Stimulated activated CD8-positive, alpha-beta memory T cell treated with anti-CD3 and anti-CD28 coated beads, Interleukin-15, amount 100 ng/mL, for 24 hours (primary cell): ENCODE data around the gene PPP1R2.
"Not testable (repeated sequence)": the region's sequence is repeated elsewhere in the genome, so short reads cannot be mapped to it uniquely, and the experiment has no call there.

Experiments
- DNase-seq: peaks from one replicate; pipeline ENCODE4 v3.0.0-alpha.2; 2020; ENCODE audit warnings: low read depth

Gene PPP1R2

DNA sequence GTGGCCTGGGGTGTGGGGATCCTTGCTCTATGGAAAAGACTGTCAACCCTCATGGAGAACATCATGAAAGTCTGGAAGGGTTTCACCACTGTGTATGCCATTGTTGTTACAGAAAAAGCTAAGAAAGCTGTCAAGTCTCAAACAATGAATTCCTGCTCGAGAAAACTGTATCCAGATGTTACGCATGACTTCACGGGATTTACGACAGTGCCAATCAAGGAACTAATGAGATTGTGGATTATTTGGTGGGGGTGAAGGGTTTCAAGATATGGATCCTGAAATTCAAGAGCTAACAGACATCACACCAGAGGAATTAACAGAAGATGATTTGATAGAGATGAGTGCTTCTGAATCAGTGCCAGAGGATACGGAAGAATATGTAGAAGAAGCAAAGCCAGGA, 7.8 kb downstream of the PPP1R2 start:
- DNase-seq: no peak

DNA sequence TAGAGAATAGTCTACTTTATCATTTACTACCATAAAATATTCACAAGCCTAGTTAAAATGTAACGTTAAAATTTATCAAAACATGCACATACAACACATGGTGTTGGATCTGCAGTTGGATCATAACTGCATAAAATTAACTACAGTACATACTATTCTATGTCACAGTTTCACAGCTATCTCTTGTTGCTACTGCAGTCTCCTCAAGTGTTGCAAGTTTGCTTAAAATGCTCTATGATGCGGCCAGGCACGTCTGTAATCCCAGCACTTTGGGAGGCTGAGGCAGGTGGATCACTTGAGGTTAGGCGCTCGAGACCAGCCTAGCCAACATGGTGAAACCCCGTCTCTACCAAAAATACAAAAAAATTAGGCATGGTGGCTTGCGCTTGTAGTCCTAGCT, 10.3 kb downstream of the PPP1R2 start:
- no peak for DNase-seq

DNA sequence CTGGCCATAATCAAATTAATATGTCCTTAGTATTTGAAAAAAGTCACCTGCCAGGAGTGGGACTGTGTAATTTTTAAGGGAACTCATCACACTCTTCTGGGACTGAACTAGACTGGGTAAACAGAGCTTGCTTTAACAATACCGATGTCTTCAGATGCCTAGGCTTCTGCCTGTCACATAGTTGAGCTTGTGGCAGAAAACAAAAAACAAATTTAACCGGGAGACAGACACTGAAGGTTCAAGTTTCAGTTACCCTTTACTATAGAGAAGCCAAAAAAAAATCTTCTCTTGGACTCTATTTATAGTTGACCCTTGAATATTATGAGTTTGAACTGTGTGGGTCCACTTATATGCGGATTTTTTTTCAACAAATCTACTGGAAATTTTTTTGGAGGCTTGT, 10.8 kb downstream of the PPP1R2 start:
- no peak for DNase-seq

DNA sequence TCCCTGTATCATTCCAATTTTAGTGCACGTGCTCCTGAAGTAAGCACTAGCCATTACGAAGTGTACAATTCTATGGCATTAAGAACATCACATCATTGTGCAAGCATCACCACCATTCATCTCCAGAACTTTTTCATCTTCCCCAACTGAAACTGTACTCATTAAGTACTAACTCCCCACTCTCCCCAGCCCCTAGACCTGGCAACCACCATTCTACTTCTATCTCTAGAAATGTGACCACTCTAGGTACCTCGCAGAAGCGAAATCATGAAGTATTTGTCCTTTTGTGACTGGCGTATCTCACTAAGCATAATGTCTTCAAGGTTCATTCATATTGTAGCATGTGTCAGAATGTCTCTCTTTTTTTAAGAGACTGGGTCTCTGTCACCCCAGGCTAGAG, 11.4 kb downstream of the PPP1R2 start:
- DNase-seq: no peak

DNA sequence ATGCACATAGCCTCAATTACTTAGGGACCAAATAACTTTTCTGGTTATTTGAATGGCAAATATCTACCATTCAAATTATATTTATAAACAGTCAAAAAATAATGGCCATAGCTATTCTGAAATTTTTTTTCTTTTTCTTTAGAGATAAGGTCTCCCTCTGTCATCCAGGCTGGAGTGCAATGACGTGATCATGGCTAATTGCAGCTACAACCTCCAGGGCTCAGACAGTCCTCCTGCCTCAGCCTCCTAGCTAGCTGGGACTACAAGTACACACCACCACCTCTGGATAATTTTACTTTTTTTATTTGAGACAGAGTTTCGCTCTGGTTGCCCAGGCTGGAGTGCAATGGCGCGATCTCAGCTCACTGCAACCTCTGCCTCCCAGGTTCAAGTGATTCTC, 16.6 kb downstream of the PPP1R2 start:
- DNase-seq: no peak

DNA sequence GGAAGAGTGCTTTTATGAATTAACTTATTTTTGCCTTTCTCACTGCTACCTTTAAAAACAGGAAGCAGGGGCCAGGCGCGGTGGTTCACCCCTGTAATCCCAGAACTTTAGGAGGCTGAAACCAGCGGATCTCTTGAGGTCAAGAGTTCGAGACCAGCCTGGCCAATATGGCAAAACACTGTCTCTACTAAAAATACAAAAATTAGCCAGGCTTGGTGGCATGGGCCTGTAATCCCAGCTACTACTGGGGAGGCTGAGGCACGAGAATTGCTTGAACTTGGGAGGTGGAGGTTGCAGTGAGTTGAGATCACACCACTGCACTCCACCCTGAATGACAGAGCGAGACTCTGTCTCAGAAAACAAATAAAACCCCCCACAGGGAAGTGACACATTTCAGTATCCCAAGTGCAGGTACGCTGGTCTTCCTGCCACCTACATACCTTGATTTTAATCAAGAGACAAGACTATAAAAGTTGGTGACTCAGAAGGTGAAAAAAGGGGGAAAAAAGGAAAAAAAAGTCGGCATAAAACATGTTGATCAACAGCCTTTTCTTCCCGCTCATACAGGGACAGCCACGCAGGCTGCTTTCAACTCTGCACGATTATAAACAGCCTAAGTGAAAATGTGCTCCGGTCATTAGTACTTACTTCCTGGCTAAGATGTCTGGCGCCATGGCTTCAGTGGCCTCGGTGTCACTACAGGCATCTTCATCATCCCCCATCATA, 18.8 kb downstream of the PPP1R2 start:
- DNase-seq: no peak

DNA sequence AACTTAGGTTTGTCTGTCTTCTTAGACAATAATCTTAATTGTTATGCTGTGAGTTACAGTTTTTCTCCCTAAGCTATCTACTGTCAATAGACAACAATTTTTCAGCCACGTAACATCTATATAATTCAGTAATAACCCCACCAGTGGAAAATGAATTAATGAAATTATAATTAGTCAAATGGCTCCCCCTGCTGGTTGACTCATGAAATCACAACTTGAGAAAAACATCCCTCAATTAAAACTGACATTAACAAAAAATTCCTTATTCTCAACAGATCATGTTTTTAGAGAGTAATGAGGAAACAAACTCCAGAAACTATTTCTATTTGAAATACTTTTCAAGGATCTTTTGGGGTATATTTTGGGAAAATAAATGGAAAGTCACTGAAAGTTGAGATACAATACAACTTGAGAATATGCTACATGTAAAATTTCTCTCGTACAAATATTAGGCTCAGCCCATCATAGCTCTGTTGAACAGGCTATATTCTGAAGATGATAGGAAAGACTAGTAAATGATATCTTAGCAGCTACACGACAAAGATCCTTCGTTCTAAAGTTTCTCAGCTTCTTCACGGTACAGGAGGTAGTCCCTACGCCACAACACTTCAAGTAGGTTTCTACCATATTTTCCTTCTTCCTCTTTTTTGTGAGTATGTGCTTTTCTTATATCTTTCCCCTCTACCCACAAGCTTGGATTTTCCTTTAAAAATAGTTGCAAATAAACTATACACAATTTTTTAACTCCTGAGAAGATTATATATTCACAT, 20.7 kb downstream of the PPP1R2 start:
- no peak for DNase-seq

DNA sequence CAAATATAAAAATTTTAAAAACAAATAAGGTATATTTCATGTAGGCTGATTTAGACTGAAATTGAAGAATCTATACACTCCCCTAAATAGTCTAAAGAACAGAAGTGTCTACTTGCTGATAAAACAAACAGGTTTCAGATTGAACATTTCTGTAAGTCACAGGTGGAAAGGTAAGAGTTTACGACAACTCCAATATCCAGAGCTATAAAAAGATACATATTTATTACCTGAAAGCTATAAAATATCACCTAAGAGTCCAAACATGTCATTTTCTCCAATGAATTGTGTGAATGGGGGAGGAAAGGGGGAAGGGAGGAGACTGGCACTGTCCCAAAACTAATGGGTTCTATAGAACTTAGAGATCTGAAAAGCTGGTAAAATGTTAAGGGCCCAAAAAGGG, 26.1 kb downstream of the PPP1R2 start:
- no peak for DNase-seq

DNA sequence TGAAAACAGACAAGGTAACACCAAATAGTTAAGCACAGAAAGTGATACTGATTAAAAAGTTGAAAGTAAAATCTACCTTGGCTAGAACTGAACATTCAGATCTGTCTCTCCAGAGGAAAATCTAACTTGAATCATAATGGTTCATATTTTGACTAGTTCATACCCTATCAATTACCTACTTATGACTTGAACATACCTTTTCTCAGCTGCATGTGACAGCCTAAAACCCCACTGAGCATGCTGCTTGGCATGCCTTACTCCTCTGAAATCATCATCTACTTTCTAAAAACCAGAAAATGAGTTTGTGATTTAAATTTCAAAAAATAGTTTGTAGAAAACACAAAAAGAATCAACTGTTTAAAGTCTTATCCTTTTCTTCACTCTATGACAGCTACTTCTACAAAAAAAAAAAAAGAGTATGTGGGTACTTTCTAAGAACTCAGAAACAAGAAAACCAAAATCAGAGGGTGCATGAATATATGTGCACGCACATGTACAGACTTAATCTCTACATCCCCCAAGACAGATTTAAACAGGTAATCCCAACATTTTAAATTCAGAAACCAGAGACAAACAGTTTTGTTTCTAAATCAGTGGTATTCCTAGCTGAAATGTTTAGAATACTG, 28.4 kb downstream of the PPP1R2 start:
- DNase-seq: not testable (repeated sequence)

DNA sequence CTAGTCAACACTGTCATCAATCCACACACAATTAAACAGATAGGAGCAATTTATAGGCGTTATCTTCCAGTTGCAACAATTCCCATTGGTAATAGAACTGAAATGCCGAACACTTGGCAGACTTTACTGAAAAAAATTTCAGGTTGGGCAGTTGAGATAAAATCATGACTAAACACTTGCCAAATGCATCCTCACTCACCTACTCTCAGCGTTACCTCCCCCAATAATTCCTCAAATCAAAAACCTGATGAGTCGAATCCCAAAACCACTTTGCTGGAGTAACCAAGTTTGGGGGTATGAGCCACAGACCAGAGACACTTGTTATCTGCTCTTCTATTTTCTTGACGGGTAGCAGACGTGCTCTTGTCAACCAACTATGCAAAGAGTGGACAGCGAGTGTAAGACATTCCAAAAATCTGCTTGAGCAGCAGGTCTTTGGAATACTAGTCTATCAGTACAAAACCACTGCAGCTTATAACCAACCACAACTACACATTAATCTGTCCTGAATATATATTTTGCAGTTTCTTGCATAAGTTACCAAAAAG, 30.3 kb downstream of the PPP1R2 start:
- no peak for DNase-seq

DNA sequence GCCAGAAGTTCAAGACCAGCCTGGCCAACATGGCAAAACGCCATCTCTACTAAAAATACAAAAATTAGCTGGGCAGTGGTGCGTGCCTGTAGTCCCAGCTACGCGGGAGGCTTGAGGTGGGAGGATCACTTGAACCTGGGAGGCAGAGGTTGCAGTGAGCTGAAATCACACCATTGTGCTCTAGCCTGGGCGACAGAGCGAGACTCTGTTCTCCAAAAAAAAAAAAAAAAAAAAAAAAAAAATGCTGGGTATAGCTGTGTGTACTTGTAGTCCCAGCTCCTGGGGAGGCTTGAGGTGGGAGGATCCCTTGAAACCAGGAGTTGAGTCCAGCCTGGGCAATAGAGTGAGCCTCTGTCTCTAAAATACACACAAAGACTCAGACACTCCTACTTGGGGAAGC, 32.0 kb downstream of the PPP1R2 start:
- no peak for DNase-seq

DNA sequence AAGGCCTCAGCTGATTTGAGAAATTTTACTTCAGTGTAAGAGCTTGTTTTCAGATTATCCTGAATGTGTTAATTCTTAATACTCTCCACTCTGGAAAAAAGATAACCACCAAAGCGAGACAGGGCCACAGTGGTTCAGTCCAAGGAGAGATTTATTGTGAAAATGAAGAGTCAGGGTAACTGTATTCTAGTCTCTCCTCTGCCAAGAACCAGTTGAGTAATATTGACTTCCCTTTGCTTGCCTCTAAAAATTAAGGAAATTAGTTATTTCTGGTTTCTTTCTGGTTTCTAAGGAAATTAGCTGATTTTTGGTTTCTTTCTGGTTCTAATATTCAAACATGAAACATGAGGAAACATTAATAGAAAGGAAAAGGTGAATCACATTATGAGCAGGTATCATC, 34.9 kb downstream of the PPP1R2 start:
- DNase-seq: no peak

DNA sequence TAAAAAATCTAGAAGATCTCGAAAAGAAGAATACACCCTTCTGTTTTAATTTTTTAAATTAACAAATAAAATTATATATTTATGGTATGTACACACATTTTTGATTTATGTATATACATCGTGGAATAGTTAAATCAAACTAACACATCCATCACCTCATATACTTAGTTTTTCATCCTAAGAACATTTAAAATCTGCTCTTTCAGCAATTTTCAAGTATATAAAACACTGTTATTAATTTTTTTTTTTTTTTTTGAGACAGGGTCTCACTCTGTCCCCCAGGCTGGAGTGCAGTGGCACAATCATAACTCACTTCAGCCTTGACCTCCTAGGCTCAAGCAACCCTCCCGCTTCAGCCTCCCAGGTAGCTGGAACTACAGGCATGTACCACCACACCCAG, 67.5 kb downstream of the PPP1R2 start:
- DNase-seq: no peak

DNA sequence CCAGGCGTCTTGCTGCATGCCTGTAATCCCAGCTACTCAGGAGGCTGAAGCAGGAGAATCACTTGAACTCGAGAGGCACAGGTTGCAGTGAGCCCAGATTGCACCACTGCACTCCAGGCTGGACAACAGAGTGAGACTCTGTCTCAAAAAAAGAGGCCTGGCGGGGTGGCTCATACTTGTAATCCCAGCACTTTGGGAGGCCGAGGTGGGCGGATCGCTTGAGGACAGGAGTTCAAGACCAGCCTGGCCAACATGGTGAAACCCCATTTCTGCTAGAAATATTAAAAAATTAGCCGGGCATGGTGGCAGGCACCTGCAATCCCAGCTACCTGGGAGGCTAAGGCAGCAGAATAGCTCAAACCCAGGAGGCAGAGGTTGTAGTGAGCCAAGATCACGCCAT, 68.0 kb downstream of the PPP1R2 start:
- DNase-seq: not testable (repeated sequence)

DNA sequence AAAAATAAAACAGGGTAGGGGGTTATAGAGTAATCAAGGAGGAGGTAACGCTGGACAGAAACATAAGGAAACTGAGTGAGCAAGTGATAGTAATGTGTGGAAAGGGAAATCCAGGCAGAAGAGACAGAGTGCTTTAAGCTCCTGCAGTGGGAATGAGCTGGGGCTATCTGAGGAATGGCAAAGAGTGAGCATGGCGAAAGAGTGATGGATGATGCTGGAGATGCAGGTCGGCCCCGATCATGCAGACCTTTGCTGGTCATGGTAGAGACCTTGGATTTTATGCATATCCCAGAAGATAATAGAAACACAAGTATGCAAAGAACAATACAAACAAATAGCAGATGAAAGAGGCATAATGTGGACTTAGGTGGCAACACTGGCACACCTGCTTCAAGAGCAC, 74.3 kb downstream of the PPP1R2 start:
- no peak for DNase-seq

DNA sequence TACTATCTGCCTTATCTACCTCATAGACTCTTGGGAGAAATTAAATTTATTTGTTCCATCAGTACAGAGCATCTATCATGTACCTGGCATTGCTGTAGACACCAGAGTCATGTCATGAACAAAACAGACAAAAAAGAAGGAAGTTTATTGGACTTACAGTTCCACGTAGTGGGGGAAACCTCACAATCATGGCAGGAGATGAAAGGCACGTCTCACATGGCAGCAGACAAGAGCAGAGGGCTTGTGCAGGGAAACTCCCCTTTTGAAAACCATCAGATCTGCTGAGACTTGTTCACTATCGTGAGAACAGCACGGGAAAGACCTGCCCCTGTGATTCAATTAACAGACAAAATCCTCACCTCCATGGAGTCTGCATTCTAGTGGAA, 74.7 kb downstream of the PPP1R2 start:
- DNase-seq: no peak

DNA sequence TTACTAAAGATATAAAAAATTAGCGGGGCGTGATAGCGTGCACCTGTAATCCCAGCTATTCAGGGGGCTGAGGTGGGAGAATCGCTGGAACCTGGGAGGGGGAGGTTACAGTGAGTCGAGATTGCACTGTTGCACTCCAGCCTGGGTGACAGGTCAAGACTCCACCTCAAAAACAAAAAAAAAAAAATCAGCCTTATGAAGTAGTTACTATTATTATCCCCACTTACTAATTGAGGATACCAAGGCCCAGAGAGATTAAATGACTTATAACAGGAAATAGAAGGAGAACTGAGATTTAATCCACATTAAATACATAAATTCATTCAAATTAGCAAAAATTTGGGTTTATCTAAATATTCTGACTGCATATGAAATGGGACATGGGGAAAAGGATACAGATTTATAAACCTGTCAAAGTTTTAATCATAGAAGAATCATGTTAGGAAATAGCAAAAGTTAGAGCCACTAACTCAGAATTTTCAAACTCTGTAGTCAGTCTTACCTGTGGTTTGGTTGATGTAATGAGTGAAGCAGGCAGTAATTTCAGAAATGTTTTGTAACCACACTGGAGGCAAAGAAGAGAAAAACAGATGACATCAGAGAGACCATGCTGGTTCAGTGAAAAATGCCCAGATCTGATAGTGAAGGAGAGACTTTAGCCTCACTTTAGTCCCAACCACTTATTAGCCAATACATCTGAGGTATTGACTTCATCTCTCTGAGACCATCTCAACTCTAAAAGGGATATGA, 75.3 kb downstream of the PPP1R2 start:
- DNase-seq: no peak

DNA sequence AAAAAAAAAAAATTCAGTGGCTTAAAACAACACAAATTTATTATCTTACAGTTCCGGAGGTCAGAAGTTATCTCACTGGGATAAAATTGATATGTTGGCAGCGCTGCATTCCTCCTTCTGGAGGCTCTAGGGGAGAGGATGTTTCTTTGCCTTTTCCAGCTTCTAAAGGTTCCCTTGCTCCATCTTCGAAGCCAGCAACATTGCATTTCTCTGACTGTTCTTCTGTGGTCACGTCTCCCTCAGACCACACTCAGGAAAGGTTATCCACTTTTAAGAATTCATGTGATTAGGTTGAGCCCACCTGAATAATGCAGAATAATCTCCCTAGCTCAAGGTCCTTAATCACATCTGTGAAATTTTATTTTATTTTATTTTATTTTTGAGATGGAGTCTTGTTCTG, 76.9 kb downstream of the PPP1R2 start:
- DNase-seq: no peak
